Measurements from ENCODE around the gene RSAD2.

GRCh38 chr2:6864923-6865345 lies 12.6 kb upstream of the RSAD2 start:
- TF ChIP-seq CTCF (IDR thresholded peaks at IDR 0.05) (no peak), POLR2AphosphoS5 (IDR thresholded peaks at IDR 0.05) (no peak), POLR2A (IDR thresholded peaks at IDR 0.05) (no peak)
